GM04503 (cell line): ENCODE data around the gene EFNA1.

Source experiments
- DNase-seq: peaks from one replicate; pipeline ENCODE4 v3.0.0-alpha.2; 2012; ENCODE audit warnings: low read depth

EFNA1 gene

GRCh38 chr1:155124503-155125463 lies 2.9 kb upstream of the EFNA1 start:
- DNase-seq = no peak

GRCh38 chr1:155125511-155125945 lies 2.1 kb upstream of the EFNA1 start:
- DNase-seq = no peak

- DNase-seq = no peak
Measured at GRCh38 chr1:155125946-155126555, 1.6 kb upstream of the EFNA1 start.

GRCh38 chr1:155126556-155127104 lies 1.0 kb upstream of the EFNA1 start:
- no peak for DNase-seq

- no peak for DNase-seq
Measured at GRCh38 chr1:155127967-155128754, 485 bp downstream of the EFNA1 start.

GRCh38 chr1:155128755-155129473 lies 1.2 kb downstream of the EFNA1 start:
- no peak for DNase-seq

GRCh38 chr1:155130272-155131006 lies 2.8 kb downstream of the EFNA1 start:
- no peak for DNase-seq

- DNase-seq = no peak
Measured at GRCh38 chr1:155131285-155131684, 3.6 kb downstream of the EFNA1 start.

- no peak for DNase-seq
Measured at GRCh38 chr1:155131856-155132255, 4.2 kb downstream of the EFNA1 start.

- no peak for DNase-seq
Measured at GRCh38 chr1:155133799-155134281, 6.2 kb downstream of the EFNA1 start.

- DNase-seq = no peak
Measured at GRCh38 chr1:155134322-155134721, 6.6 kb downstream of the EFNA1 start.

- peak; percentile 71 for DNase-seq
Measured at GRCh38 chr1:155134880-155135414, 7.3 kb downstream of the EFNA1 start.

- DNase-seq = peak; percentile 53
Measured at GRCh38 chr1:155135415-155136028, 7.8 kb downstream of the EFNA1 start, which contains the start of gene SLC50A1. Gene SLC50A1, plus strand, starts transcription at chr1:155135852. Its CDS starts 60 bp downstream, at chr1:155135912.

GRCh38 chr1:155136748-155137147 lies 9.1 kb downstream of the EFNA1 start:
- no peak for DNase-seq

- DNase-seq = no peak
Measured at GRCh38 chr1:155137154-155137949, 9.7 kb downstream of the EFNA1 start.

- DNase-seq = no peak
Measured at GRCh38 chr1:155139895-155140629, 12.4 kb downstream of the EFNA1 start, which contains the start of gene DPM3. Gene DPM3, minus strand, starts transcription at chr1:155140531. Its CDS starts 291 bp downstream, at chr1:155140240.

GRCh38 chr1:155140630-155140953 lies 12.9 kb downstream of the EFNA1 start:
- no peak for DNase-seq

GRCh38 chr1:155141749-155142148 lies 14.1 kb downstream of the EFNA1 start:
- no peak for DNase-seq
